Stimulated activated CD8-positive, alpha-beta memory T cell treated with anti-CD3 and anti-CD28 coated beads, Interleukin-7, amount 100 ng/mL, for 4 hours (primary cell): ENCODE data around the gene EPHA1.
A peak's percentile ranks its signal among the peaks of the same experiment; 100 is the strongest.

ENCODE experiments used
- DNase-seq, 2 donors: peaks; one replicate each; pipeline ENCODE4 v3.0.0-alpha.2; 2020; ENCODE audit warnings: low read depth in 2 of 2

The EPHA1 gene

GRCh38 chr7:143408686-143409561 lies at the start of gene EPHA1:
EPHA1 (minus strand) TSS chr7:143408856; CDS start chr7:143408805, 51 bp downstream.
- peak; percentile 17 to 23 for DNase-seq

- no peak for DNase-seq
Measured at GRCh38 chr7:143458263-143458662, 49.6 kb upstream of the EPHA1 start.

- no peak for DNase-seq
Measured at GRCh38 chr7:143456992-143457793, 48.5 kb upstream of the EPHA1 start.

- DNase-seq = no peak
Measured at GRCh38 chr7:143455942-143456341, 47.3 kb upstream of the EPHA1 start.

- no peak for DNase-seq
Measured at GRCh38 chr7:143455491-143455890, 46.8 kb upstream of the EPHA1 start.

GRCh38 chr7:143454091-143454680 lies 45.5 kb upstream of the EPHA1 start:
- DNase-seq = no peak

- no peak for DNase-seq
Measured at GRCh38 chr7:143452495-143452894, 43.8 kb upstream of the EPHA1 start.

GRCh38 chr7:143451746-143452145 lies 43.1 kb upstream of the EPHA1 start:
- no peak for DNase-seq

GRCh38 chr7:143451122-143451521 lies 42.5 kb upstream of the EPHA1 start:
- no peak for DNase-seq

GRCh38 chr7:143449793-143450192 lies 41.1 kb upstream of the EPHA1 start:
- DNase-seq = no peak

GRCh38 chr7:143448429-143448828 lies 39.8 kb upstream of the EPHA1 start:
- DNase-seq = no peak

GRCh38 chr7:143447466-143447865 lies 38.8 kb upstream of the EPHA1 start:
- DNase-seq = no peak

GRCh38 chr7:143444785-143445184 lies 36.1 kb upstream of the EPHA1 start:
- no peak for DNase-seq

GRCh38 chr7:143444063-143444782 lies 35.6 kb upstream of the EPHA1 start:
- DNase-seq = no peak

- DNase-seq = no peak
Measured at GRCh38 chr7:143443153-143443552, 34.5 kb upstream of the EPHA1 start, which contains the start of gene TAS2R60. TAS2R60 (plus strand) TSS chr7:143443453; CDS start chr7:143443453, 0 bp downstream.

- no peak for DNase-seq
Measured at GRCh38 chr7:143439866-143440265, 31.2 kb upstream of the EPHA1 start.

- DNase-seq = no peak
Measured at GRCh38 chr7:143437578-143437977, 28.9 kb upstream of the EPHA1 start.

- DNase-seq = no peak
Measured at GRCh38 chr7:143436325-143436946, 27.8 kb upstream of the EPHA1 start.

GRCh38 chr7:143435266-143435665 lies 26.6 kb upstream of the EPHA1 start:
- no peak for DNase-seq

- no peak for DNase-seq
Measured at GRCh38 chr7:143434660-143435059, 26.0 kb upstream of the EPHA1 start.

GRCh38 chr7:143433759-143434158 lies 25.1 kb upstream of the EPHA1 start:
- DNase-seq = no peak
